GM18907 (cell line): ENCODE data around the gene PSMD14.
"Not testable (repeated sequence)": the region's sequence is repeated elsewhere in the genome, so short reads cannot be mapped to it uniquely, and the experiment has no call there.

Experiments used
- ATAC-seq: cut with Tn5 transposase; IDR thresholded peaks from one replicate; pipeline ENCODE4 v1.9.1; 2021; ENCODE audit warnings: mild to moderate bottlenecking, moderate library complexity; ENCODE audit not compliant: unreplicated experiment

The PSMD14 gene

DNA sequence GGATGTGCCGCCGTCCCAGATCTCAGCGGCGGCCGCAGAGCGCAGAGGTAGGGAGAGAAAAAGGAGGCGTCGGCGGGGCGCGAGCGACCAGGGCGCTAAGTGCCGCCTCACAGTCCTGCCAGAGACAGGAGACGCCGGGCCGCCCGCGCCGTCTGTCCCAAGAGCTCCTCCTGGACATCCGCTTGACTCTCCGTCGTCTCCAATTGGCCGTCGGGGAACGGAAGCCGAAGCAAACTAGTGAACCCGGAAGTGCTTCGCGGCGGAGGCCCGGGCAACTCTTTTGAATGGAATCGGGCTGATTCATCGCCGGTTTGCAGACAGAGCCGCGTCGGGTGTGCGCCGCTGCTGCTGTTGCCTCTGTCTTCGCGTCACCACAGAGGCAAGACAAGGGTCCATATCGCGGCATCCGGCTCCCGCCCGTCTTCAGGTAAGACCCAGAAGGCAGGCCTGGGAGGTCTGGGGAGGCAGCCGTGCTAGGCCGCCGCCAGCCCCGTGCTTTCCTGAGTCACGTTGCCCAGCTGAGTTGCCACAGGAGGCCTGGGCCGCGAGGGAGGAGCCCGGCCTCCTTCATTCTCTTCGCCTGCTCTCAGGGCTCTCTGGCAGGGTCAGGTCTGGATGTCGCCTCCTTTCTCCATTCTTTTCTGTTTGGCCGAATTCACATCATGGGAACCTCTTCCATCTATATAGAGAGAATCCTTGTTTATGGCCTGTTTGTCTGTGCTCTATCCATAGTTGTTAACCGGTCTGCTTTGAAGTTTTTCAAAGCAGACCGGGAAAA is at the start of gene PSMD14:
Gene PSMD14 (plus strand): TSS at position 248 of the 778 bp plus-strand sequence. CDS start 10,401 bp downstream, outside the sequence.
- ATAC-seq = peak; percentile 97

DNA sequence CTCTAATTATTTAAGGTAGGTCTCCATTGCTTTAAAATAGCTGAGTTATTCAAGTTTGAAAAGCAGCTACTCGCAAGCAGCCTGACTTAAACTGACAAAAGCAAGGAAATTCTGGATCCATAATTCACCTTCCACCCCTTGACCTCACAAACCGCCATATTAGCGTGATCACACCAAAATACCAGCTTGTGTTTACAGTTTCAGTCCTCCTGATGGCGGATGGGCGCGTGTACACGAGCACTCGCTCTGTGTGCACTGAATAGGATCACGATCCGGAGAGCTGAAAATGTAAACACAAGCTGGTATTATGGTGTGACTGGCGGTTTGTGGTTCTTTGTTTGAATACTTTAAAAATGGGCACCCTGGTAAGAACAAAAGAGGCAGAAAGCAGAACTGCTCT is 42.4 kb upstream of the PSMD14 start:
- no peak for ATAC-seq

DNA sequence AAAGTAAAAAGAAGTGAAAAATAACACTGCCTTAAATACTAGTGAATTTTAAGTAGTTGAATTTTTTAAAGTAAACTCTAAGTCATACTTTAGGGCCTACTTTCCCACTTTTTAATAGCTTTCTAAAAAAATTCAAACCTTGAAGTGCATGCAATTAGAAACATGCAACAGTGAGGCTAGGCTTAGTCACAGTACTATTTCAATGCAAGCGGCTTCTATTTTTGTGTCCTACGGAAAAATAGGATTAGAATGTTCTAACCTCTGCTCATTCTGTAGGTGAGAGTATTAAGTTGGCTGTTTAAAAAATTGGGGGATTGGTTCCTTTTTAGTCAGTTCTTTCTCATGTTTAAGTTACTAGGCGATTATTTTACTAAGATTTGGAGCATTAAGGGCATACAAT is 39.1 kb upstream of the PSMD14 start:
- no peak for ATAC-seq

DNA sequence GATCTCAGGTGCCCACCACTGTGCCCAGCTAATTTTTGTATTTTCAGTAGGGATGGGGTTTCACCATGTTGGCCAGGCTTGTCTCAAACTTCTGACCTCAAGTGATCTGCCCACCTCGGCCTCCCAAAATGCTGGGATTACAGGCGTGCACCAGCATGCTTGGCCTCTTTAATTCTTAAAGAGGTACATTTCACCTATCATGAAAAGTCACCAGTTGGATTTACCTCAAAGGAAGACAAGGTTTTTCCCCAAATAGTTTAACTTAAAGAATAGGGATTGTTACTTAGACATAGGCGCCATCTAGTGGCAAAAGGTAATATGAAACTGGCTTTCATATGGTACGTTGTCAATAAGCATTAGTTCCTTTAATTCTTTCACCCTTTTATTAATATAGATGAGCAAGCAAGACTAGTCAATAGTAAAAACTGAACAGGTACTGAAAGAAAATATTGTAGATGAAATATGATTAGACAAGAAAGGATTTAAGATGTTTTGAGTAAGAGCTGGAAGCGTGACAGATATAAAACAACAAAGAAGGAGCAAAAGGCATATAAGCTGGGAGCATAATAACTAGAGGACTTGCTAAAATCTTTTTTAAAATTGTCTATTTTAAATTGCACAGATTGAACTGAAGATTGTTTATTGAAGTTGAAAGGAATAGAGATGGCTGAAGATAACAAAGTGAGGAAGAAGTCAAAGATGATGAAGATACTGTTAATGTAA is 35.0 kb upstream of the PSMD14 start:
- peak; percentile 82 for ATAC-seq

DNA sequence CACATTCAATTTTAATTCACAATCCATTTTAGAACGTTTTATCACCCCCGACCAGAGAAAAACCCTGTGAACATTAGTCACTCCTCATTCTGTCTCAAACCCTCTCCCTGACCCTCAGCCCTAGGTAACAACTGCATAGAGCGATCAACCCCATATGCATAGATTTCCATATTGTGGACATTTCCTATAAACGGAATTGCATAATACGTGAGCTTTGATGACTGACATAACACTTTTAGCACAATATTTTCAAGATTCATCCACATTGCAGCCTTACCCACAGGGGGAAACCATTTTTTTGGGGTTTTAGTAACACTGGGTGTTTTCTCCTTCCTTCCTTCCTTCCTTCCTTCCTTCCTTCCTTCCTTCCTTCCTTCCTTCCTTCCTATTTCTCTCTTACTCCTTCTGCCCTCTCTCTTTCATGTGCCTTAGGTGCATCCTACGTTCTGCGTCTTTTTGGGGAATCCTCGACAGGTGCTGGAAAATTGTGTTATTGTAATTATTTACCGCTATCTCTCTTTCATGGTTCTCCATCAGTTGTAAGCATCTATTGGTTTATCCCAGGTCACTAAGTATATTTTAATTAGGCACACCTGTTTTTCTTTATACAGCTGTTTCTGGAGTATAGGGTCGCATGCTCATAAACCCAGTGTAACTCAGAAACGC is 29.5 kb upstream of the PSMD14 start:
- ATAC-seq = not testable (repeated sequence)

DNA sequence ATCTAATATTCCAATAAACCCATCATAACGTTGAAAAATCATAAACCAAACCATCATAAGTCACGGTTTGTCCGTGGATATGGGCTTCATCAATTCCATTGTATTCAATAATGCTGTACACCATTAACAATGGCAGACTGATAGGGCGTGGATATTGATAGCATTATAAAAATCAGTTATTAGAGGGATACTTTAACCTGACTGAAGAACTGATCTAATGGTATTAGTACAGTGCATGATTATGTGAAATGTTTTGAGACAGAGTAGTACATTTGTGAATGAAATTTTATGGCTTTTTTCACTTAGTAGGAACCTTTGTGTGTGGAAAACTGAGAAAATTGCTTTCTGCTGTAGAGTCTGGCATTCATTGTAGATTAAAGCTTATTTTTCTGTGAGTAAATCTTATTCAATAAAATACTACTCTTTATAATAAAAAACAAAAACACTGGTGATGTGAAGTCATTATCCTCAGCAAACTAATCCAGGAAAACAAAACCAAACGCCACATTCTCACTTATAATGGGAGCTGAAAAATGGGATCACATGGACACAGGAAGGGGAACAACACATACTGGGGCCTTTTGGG is 28.9 kb upstream of the PSMD14 start:
- ATAC-seq = not testable (repeated sequence)

DNA sequence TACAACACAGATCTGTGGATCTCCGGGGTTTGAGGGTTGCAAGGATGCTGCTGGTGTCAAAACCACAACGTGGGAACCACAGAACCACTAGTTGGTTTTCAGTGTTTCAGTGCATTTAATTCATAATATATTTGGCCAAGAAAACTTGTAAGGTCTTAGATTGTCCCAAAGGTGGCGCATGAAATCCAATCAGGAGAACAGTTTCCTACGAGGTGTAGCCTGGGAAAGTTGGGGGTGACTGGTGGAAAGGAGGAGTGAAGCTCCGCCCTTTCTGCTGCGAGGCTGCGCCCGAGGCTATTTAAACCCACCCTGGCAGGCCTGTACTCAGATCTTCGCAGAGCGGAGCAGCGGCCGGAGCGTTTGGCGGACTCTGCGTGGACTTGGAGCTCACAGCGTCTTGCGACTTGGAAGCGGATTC is 27.3 kb upstream of the PSMD14 start:
- not testable (repeated sequence) for ATAC-seq

DNA sequence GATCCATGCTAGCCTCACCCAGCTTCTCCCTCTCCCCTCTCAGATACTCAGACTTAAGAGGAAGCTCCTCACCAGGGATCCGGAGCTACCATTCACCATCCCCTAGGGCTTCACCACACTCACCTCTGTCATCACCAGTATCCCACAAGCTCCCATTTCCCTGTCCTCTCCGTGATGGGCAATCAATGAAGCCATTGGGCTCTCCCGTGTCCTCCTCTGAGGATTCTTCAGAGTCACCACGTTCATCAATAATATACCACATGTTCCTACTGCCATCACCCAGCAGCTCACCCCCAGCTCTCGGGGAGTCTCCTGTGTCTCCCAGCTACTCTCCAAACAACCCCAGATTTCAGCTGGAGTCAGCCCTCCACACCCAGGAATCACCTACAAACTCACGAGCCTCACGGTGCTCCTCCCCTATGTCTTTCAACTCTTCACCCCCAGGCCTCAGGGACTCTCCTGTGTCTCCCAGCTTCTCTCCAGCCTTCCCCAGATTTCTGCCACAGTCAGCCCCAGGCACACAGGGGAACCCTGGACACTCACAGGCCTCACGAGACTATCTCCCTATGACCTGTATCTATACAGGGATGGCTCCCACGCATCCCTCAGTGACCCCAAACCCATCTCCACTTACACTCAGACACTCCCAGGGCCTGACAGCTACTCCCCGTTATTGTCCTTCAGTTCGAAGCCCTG is 26.5 kb upstream of the PSMD14 start:
- ATAC-seq = not testable (repeated sequence)

DNA sequence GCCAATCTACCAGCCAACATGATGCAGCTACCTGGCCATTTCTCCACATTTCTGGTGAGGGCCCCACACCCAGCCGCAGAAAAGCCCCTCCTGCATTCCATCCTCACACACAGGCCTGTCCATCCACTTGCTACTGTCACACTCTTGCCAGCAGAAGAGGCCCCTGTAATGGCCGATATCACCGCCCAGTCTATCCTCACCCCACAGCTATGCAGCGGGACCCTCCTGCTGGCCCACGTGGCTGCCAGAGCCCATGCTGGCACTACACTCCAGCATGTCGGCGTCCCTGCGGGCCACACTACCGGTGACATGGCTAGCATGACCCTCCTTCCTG is 25.9 kb upstream of the PSMD14 start:
- ATAC-seq = not testable (repeated sequence)

DNA sequence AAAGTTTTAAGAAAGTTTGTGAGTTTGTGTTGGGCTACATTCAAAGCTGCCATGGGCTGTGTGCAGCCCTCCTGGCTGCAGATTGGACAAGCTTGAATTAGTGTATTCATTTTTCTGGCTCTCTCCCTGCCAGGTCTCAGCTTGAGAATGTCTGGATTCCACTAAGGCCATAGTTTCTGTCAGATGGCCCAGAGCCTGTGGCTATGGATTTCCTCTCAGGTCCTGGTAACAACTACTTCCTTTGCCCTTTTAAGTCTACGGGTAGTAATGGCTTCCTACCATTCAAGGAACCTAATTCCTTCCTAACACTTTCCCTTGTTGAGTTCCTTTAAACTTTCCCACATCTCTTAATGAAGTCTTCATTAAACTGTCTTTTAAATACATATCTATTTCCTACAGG is 24.3 kb upstream of the PSMD14 start:
- ATAC-seq = no peak

DNA sequence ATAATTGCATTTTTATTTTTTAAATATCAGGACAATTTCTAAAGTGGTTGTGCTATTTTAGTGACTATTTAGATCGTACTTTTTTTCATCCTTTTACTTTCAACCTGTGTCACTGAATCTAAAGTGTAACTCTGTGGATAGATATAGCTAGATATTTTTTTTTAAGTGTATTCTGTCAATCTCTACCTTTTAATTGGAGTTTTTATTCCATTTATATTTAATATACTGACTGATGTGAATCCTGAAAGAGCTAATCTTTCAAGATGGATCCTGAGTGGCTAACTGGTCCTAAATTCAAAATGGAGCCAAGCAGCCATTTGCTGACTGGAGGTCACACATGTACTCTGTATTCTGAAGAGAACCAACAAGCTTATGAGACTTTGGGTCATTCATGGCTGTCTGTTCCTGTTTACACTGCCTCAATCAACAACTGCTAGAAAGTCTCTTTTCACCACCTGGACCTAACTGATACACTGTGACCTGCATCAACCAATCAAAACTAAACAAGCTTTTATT is 4.6 kb upstream of the PSMD14 start:
- no peak for ATAC-seq

DNA sequence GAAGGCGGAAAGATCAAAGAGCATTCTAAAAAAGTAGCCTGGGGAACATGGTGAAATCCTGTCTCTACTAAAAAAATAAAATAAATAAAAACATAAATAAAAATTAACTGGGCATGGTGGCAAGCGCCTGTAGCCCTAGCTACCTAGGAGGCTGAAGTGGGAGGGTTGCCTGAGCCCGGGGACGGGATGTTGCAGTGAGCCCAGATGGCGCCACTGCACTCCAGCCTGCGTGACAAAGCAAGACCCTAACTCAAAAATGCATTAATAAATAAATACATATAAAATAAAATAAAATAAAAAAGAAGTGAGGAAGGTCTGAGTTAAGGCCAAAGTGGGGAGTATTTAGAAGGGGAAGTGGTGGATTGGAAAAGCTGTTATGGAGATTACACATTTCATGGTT is 1.3 kb upstream of the PSMD14 start:
- ATAC-seq = no peak

DNA sequence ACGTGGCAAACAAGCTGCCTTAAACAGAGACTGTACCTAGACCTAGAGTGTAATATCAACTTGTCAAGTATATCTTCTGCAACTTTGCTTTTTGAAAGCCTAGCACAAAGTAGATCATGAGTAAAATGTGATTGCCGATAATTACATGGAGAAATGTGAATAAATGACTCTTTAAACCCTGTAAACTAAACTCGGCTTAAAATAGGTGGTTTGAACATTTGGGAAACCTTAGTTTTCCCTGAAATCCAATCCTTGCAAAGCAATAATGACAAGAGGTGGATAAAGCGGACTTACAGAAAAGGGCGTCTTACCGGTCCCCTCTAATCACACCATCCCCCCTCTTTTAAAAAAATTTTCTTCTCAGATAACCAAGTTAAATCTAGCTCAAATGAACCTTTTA is 549 bp upstream of the PSMD14 start:
- ATAC-seq = no peak

DNA sequence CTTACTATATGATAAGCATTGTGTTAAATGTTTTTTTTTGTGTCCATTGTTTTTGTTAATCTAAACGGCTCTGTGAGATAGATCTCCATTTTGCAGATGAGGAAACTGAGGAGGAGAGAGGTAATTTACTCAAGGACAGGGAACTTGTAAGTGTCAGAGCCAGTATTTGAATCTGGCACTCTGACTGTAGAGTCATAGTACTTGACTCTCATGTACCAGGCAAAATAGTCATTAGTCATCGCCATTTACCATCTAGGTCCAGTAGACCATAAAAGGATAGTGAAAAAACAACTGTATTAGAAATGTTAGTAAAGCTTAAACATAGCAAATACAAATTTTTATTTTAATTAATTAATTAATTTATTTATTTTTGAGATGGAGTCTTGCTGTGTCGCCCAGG is 4.8 kb downstream of the PSMD14 start:
- ATAC-seq = no peak

DNA sequence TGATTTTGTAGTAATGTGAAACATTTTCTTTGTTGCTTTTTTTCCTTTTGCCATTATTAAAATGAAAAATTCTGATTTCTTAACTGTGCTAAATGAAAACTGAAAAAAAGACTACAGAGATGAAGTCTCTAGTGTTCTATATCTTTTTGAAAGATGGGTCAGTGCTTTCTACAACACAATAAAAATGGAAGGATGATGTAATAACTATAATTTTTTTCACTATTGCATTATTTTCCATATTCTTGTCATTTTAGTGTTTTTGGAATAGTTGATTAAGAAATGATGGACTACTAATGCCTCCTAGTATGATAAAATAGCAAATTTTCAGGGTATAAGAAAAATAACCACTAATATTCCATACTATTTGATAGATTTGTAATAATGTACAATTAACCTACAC is 7.2 kb downstream of the PSMD14 start:
- no peak for ATAC-seq

DNA sequence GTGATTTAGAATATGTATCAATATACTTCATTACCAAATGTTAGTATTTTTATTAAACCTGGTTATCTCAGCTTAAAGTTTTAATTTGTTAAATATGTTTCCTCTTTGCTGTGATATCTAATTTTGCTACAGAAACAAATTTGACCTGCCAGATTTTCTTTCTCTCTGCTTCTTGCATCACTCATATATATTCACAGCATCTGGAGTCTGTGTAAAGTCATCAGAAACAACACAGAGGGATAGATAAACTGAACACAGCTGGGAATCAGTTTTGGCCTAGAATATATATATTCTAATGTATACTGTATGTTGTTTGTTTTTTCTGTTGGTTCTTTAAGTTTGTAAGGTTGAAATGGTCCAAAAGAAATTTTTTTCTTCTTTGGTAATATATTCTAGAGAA is 8.5 kb downstream of the PSMD14 start:
- no peak for ATAC-seq

DNA sequence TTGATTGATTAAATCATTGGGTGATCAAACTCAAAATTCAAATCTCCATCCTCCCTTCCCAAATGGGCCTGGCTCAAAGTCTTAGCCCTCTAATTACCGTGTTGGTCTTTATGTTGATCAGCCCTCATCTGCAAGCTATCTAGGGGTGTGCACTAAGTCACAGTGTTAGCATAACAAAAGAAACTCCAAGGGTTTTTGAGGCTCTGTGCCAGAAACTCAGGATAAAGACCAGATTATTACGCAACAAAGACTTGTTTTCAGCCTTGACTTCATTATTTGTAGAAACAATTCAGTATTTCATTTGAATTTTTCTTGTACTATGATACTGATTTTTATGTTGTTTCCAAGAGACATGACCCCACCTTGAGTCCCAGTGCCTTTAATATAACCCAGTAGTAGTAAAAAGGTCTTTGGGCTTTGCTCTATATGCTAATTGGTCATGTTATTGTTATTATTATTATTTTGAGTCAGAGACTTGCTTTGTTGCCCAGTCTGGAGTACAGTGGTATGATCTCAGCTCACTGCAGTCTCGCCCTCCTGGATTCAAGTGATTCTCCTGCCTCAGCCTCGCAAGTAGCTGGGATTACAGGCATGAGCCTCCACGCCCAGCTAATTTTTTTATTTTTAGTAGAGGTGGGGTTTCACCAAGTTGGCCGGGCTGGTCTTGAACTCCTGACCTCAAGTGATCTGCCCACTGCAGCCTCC is 13.9 kb downstream of the PSMD14 start:
- ATAC-seq = no peak

DNA sequence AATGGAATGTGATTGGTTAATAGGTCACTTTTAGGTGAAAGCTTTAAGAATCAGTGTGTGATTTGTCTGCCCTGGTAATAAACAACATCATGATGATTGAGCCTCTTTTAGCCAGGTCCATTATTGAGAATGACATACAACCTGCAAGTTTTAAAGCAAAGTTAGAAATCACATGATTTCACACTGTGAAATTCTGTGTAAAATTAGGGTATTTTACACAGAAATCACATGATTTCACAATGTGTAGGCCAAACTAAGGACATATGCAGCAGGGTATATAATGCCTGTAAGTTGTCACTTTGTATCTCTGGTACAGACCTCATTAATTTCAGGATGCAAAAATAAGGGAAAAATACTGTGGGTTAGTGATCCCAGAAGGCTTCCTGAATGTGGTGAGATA is 16.7 kb downstream of the PSMD14 start:
- no peak for ATAC-seq

DNA sequence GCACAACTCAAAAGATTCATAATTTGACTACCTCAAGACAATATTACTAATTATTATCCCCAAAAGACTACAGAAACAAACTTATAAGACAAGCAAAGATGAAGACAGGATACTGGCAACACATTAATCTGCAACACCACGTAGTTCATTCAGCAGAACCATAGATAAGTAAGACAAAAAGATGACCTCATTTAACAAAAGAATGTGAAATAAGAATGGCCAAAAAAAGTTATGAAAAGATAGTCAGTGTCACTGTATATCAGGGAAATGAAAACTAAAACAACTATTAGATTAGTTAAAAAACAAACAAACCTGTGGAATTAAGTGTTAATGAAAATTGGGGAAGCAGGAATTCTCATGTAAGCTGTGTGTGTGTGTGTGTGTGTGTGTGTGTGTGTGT is 19.4 kb downstream of the PSMD14 start:
- ATAC-seq = no peak

DNA sequence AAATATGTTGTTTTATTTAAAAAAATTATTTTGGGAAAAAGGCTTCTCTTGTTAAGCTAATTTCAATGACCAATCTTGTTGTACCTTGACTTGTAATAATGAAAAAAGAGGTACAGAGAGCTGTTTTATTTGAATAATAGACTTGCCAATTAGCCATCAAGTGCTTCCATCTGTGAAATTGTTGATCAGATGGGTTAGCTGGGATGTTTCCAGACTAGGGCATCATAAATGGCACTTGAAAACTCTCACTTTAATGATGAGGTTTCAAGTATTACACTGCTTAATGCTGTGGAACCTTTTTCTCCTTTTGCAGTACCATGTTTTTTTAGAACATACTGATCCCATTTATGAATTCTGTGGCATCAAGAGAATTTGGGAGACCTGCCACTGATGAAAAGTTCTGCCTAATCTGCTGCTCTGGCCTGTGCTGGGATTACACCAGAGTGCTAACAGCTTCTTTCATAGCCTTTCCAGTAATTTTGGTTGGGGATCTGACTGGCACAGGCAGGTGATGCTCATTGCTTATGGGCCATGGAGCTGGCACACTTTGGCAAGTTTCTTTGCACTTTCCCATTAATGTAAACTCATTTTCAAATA is 24.2 kb downstream of the PSMD14 start:
- ATAC-seq = no peak
